Neural cell (in vitro differentiated cells): ENCODE data around the gene PIM2. TPM values are rescaled to one million over a fixed set of nuclear protein-coding genes. Genes with fewer than 3 reads are reported as not detected.

Source experiments
- H2AFZ ChIP-seq: fragments of 200-600, 300-800 bp; sonication (generic), shearing (Covaris generic); 2 replicates; pipeline ENCODE4 v1.6.0; 2014; ENCODE audit warnings: low read depth, mild to moderate bottlenecking, antibody characterized with exemption, low read length, moderate library complexity
- H3F3A ChIP-seq: fragments of 200-600 bp; shearing (Covaris generic); 2 replicates; pipeline ENCODE4 v1.6.1; 2016; ENCODE audit warnings: mild to moderate bottlenecking, moderate library complexity, mixed read lengths, antibody characterized with exemption, low read length; ENCODE audit not compliant: insufficient read depth, poor library complexity, severe bottlenecking
- H3K27ac ChIP-seq: fragments of 200-600, 300-800 bp; sonication (generic), shearing (Covaris generic); 2 replicates; pipeline ENCODE4 v1.5.1; 2014; ENCODE audit warnings: mild to moderate bottlenecking, low read length, moderate library complexity
- H3K27me3 ChIP-seq: fragments of 300-800, 200-600 bp; sonication (generic), shearing (Covaris generic); 2 replicates; pipeline ENCODE4 v1.6.0; 2014; ENCODE audit warnings: mild to moderate bottlenecking, low read depth, low read length, moderate library complexity; ENCODE audit not compliant: insufficient read depth
- H3K36me3 ChIP-seq: fragments of 300-800, 200-600 bp; sonication (generic), shearing (Covaris generic); 2 replicates; pipeline ENCODE4 v1.5.1; 2014; ENCODE audit warnings: mild to moderate bottlenecking, antibody characterized with exemption, low read length, moderate library complexity; ENCODE audit not compliant: insufficient read depth
- H3K4me2 ChIP-seq: fragments of 300-800, 200-600 bp; sonication (generic), shearing (Covaris generic); 2 replicates; pipeline ENCODE4 v1.6.0; 2014; ENCODE audit warnings: mild to moderate bottlenecking, low read length
- H3K4me3 ChIP-seq: fragments of 300-800, 200-600 bp; sonication (generic), shearing (Covaris generic); 2 replicates; pipeline ENCODE4 v1.5.1; 2014; ENCODE audit warnings: mild to moderate bottlenecking, low read length, moderate library complexity
- H3K79me2 ChIP-seq: fragments of 200-600 bp; shearing (Covaris generic); replicated peaks from 2 replicates; pipeline ENCODE4 v1.6.0; 2014; ENCODE audit warnings: mild to moderate bottlenecking, low read length, moderate library complexity; ENCODE audit not compliant: insufficient read depth
- H3K9ac ChIP-seq: fragments of 300-800, 200-600 bp; sonication (generic), shearing (Covaris generic); 2 replicates; pipeline ENCODE4 v1.6.1; 2016; ENCODE audit warnings: mild to moderate bottlenecking, low read length, mixed read lengths
- H3K9me2 ChIP-seq: fragments of 200-600 bp; shearing (Covaris generic); 2 replicates; pipeline ENCODE4 v1.6.1; 2016; ENCODE audit warnings: mild to moderate bottlenecking, low read length, mixed read lengths; ENCODE audit not compliant: insufficient read depth
- H3K9me3 ChIP-seq: fragments of 200-600, 300-800 bp; sonication (generic), shearing (Covaris generic); 2 replicates; pipeline ENCODE4 v1.6.1; 2016; ENCODE audit warnings: mild to moderate bottlenecking, mixed run types, low read length, moderate library complexity, mixed read lengths
- H4K20me1 ChIP-seq: fragments of 200-600 bp; shearing (Covaris generic); 2 replicates; pipeline ENCODE4 v1.6.1; 2016; ENCODE audit warnings: mild to moderate bottlenecking, mixed run types; ENCODE audit not compliant: insufficient read depth
- EP300 ChIP-seq: fragments of 450-650 bp; conservative IDR thresholded peaks from 2 replicates; pipeline ENCODE4 v1.6.1; 2014; ENCODE audit warnings: antibody characterized with exemption, mild to moderate bottlenecking, moderate library complexity; ENCODE audit not compliant: poor library complexity, severe bottlenecking
- EZH2 ChIP-seq: fragments of 200-600, 300-800 bp; shearing (Covaris generic), sonication (generic); IDR thresholded peaks from 2 replicates; pipeline ENCODE4 v1.6.1; 2014; ENCODE audit warnings: antibody characterized with exemption, low read length, borderline replicate concordance, mild to moderate bottlenecking; ENCODE audit not compliant: insufficient read depth, poor library complexity, severe bottlenecking
- MXI1 ChIP-seq: fragments of 450-650 bp; conservative IDR thresholded peaks from 2 replicates; pipeline ENCODE4 v1.6.1; 2014; ENCODE audit warnings: antibody characterized with exemption, mild to moderate bottlenecking; ENCODE audit not compliant: poor library complexity, severe bottlenecking
- POLR2AphosphoS5 ChIP-seq: IDR thresholded peaks from 2 replicates; pipeline ENCODE4 v1.6.1; 2012
- RAD21 ChIP-seq: fragments of 450-650 bp; conservative IDR thresholded peaks from 2 replicates; pipeline ENCODE4 v1.6.1; 2014; ENCODE audit warnings: antibody characterized with exemption, mild to moderate bottlenecking, moderate library complexity
- SMC3 ChIP-seq: fragments of 450-650 bp; conservative IDR thresholded peaks from 2 replicates; pipeline ENCODE4 v1.6.1; 2014; ENCODE audit warnings: antibody characterized with exemption, mild to moderate bottlenecking, moderate library complexity; ENCODE audit not compliant: poor library complexity
- TAF1 ChIP-seq: IDR thresholded peaks from 2 replicates; pipeline ENCODE4 v1.6.1; 2012; ENCODE audit warnings: low read depth
- polyA plus RNA-seq: library from polyadenylated mRNA; depleted of rRNA; stranded (reverse); fragments of >200 nt; gene quantifications from 2 replicates; pipeline ENCODE4 v1.2.3, GENCODE V29; 2014
- TF ChIP-seq, protein P1 (sequence below): IDR thresholded peaks from 2 replicates; pipeline ENCODE4 v1.6.1; 2012; ENCODE audit warnings: borderline replicate concordance
- TF ChIP-seq, protein P2 (sequence below): fragments of 450-650 bp; IDR thresholded peaks from 2 replicates; pipeline ENCODE4 v1.5.1; 2014; ENCODE audit warnings: antibody characterized with exemption, mild to moderate bottlenecking, moderate library complexity; ENCODE audit not compliant: poor library complexity, severe bottlenecking

PIM2 gene
- polyA plus RNA-seq, 1 donor from 2014 or later: 8.9 TPM

- no peak overlapping the region for H3K4me2 ChIP-seq
Measured at GRCh38 chrX:48919947-48920717, 1.3 kb upstream of the PIM2 start.

DNA sequence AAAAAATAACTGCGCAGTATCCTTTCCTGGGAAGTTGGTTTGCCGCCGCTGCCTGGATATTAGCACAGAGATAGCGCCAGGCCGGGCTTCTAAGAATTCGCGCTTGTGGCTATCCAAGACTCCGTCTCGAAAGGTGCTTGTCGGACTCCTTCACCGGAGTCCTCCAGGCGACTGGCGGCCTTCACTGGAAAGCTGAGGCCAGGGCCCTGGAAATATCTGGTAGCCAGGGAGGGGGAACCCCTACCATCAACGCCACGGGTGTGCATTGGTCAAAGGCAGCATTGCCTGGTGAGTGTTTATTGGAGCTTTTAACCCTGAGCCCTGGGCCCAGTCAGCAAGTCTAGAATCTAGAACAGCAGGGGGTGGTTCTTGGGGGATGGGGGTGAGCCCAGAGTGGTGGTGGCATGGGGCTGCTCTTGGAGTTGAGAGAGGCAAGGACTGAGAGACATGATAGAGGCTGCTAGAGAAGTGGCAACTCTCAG lies 577 bp upstream of the PIM2 start:
- Histone ChIP-seq H3K27ac (peak overlapping the region; percentile 66), H3K79me2 (no peaks in the 10 kb centered on the region), H4K20me1 (no peaks in the 10 kb centered on the region), H2AFZ (no peak overlapping the region), H3K9me3 (no peaks in the 10 kb centered on the region), H3K4me3 (peak overlapping the region; percentile 74), H3F3A (no peaks in the 10 kb centered on the region), H3K36me3 (no peaks in the 10 kb centered on the region), H3K9ac (peak overlapping the region; percentile 61), H3K9me2 (no peaks in the 10 kb centered on the region), H3K4me2 (peak overlapping the region; percentile 44), H3K27me3 (no peaks in the 10 kb centered on the region)
- TF ChIP-seq TAF1 (no peak), MXI1 (no peak), EP300 (no peak), POLR2AphosphoS5 (no peak), EZH2 (no peak), SMC3 (no peak), RAD21 (no peak)
- TF ChIP-seq, protein P1, sequence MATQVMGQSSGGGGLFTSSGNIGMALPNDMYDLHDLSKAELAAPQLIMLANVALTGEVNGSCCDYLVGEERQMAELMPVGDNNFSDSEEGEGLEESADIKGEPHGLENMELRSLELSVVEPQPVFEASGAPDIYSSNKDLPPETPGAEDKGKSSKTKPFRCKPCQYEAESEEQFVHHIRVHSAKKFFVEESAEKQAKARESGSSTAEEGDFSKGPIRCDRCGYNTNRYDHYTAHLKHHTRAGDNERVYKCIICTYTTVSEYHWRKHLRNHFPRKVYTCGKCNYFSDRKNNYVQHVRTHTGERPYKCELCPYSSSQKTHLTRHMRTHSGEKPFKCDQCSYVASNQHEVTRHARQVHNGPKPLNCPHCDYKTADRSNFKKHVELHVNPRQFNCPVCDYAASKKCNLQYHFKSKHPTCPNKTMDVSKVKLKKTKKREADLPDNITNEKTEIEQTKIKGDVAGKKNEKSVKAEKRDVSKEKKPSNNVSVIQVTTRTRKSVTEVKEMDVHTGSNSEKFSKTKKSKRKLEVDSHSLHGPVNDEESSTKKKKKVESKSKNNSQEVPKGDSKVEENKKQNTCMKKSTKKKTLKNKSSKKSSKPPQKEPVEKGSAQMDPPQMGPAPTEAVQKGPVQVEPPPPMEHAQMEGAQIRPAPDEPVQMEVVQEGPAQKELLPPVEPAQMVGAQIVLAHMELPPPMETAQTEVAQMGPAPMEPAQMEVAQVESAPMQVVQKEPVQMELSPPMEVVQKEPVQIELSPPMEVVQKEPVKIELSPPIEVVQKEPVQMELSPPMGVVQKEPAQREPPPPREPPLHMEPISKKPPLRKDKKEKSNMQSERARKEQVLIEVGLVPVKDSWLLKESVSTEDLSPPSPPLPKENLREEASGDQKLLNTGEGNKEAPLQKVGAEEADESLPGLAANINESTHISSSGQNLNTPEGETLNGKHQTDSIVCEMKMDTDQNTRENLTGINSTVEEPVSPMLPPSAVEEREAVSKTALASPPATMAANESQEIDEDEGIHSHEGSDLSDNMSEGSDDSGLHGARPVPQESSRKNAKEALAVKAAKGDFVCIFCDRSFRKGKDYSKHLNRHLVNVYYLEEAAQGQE: no peak
- TF ChIP-seq, protein P2, sequence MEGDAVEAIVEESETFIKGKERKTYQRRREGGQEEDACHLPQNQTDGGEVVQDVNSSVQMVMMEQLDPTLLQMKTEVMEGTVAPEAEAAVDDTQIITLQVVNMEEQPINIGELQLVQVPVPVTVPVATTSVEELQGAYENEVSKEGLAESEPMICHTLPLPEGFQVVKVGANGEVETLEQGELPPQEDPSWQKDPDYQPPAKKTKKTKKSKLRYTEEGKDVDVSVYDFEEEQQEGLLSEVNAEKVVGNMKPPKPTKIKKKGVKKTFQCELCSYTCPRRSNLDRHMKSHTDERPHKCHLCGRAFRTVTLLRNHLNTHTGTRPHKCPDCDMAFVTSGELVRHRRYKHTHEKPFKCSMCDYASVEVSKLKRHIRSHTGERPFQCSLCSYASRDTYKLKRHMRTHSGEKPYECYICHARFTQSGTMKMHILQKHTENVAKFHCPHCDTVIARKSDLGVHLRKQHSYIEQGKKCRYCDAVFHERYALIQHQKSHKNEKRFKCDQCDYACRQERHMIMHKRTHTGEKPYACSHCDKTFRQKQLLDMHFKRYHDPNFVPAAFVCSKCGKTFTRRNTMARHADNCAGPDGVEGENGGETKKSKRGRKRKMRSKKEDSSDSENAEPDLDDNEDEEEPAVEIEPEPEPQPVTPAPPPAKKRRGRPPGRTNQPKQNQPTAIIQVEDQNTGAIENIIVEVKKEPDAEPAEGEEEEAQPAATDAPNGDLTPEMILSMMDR: no peak

More at GRCh38 chrX:48919947-48920717, 1.3 kb upstream of the PIM2 start:
- Histone ChIP-seq H3K9me3 (no peaks in the 10 kb centered on the region), H3K4me3 (peak overlapping the region; percentile 74), H2AFZ (no peak overlapping the region), H3K27ac (peak overlapping the region; percentile 66), H4K20me1 (no peaks in the 10 kb centered on the region), H3K9ac (peak overlapping the region; percentile 61), H3K36me3 (no peaks in the 10 kb centered on the region), H3K9me2 (no peaks in the 10 kb centered on the region), H3F3A (no peaks in the 10 kb centered on the region), H3K27me3 (no peaks in the 10 kb centered on the region), H3K79me2 (no peaks in the 10 kb centered on the region)
- TF ChIP-seq MXI1 (peak; percentile 29), EZH2 (no peak), EP300 (peak; percentile 96), POLR2AphosphoS5 (peak; percentile 86)
- TF ChIP-seq, protein P2: no peak
